GM19468 (cell line): ENCODE measurements around the gene RERE.
"Not testable (repeated sequence)": the region's sequence is repeated elsewhere in the genome, so short reads cannot be mapped to it uniquely, and the experiment has no call there.

Experiments
- ATAC-seq: cut with Tn5 transposase; IDR thresholded peaks from one replicate; pipeline ENCODE4 v1.9.1; 2021; ENCODE audit warnings: mild to moderate bottlenecking, moderate library complexity, moderate number of reproducible peaks; ENCODE audit not compliant: unreplicated experiment; ENCODE audit errors: extremely low read depth

RERE gene

GRCh38 chr1:8450312-8450711 is 367.1 kb downstream of the RERE start:
- no peak for ATAC-seq

- ATAC-seq: no peak
Measured at GRCh38 chr1:8448911-8449661, 368.4 kb downstream of the RERE start.

DNA sequence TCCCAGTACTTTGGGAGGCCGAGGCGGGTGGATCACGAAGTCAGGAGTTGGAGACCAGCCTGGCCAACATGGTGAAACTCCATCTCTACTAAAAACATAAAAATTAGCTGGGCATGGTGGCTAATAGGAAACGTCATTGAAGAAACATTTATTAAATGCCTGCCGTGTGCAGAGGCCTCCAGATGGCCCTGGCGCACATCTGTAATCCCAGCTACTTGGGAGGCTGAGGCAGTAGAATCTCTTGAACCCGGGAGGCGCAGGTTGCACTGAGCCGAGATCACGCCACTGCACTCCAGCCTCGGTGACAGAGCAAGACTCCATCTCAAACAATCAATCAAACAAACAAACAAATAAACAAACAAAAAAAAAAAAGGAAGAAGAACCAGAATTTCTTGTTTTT is 368.9 kb downstream of the RERE start:
- not testable (repeated sequence) for ATAC-seq

DNA sequence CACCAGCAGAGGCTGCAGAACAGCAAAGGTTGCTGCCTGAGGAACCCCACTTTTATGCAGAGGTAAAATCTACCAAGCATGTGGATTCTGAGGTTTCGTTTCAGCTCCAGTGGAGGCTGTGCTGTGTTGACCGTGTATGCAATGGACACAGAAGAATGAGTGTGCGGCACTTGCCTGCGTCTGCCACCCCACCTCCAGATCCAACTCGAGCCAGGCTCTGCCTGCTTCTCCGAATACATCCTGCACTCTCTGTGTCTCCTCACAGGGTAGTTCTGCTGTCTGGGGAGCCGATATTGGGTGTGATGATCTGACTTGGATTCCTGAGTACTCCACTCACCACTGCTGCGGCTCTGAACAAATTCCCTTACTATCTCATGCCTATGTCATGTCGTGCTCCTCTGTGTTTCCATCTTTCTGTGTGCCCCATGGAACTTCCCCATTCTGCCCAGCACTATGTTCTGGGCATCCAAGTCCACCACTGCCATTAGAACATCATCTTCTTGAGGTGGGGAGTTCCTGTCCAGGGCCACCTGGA is 369.8 kb downstream of the RERE start:
- ATAC-seq: no peak

- ATAC-seq: not testable (repeated sequence)
Measured at GRCh38 chr1:8446119-8446518, 371.3 kb downstream of the RERE start.

DNA sequence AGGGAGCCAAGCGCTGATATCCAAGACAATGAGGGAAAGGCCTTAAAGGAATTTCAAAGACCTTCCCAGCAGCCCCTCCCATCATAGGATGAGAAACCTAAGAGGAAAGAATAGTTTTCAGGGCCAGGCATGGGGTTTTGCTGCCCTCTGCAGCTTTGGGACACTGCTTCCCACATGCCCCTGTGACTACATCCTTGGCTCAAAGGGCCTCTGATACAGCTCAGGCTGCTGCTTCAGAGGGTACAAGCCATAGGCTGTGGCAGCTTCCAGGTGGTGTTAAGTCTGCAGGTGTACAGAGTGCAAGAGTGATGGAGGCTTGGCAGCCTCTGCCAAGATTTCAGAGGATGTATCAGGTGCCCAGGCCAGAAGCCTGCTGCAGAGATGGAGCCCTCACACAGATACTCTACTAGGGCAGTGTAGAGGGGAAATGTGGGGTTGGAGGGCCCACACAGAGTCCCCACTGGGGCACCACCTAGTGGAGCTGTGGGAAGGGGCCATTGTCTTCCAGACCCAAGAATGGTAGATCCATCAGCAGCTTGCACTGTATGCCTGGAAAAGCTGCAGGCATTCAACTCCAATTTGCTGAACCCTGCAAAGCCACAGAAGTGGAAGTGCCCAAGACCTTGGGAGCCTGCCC is 373.8 kb downstream of the RERE start:
- ATAC-seq: no peak

- no peak for ATAC-seq
Measured at GRCh38 chr1:8441426-8441825, 376.0 kb downstream of the RERE start.

- no peak for ATAC-seq
Measured at GRCh38 chr1:8439015-8439702, 378.3 kb downstream of the RERE start.

DNA sequence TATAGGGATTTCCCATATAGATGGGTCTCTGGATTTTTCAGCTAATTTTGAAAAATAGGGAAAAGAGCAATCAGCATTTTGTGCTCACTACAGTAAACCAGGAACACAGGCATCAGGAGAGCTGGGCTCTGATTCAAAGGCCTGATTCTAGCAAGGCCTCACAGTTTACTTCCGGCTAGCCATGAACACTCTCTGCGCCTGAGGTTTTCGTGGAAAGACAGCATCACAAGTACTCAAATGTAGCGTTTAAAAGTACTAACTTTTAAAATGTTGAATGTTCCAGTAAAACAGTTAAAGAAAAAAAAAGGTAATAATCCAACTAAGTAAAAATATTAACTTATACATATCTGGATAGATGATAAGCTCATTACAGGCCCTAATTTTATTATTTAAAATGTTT is 379.0 kb downstream of the RERE start:
- ATAC-seq: no peak

- ATAC-seq: no peak
Measured at GRCh38 chr1:8437347-8437746, 380.1 kb downstream of the RERE start.

DNA sequence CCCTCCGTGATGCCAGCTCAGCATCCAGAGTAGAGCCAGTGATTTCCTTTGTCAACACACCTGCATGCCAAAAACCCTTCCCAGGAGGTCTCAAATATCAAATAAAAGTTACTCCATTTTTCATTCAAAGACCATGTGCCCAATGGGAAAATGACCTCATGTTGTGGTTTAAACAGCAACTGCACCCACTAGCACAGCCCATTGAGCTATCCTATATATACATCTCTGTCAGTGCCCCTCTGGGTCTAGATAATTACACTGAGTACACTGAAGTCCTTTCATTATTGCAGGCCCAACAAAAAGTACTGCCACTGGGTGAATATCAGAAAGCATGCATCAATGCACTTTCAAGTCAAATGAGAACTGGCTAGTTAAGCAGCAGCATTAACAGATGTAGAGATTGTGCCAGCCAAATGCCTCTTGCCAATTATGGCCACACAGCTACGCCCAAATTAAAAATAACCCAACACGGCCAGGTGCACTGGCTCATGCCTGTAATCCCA is 381.8 kb downstream of the RERE start:
- ATAC-seq: no peak

- ATAC-seq: no peak
Measured at GRCh38 chr1:8434101-8434500, 383.3 kb downstream of the RERE start.

DNA sequence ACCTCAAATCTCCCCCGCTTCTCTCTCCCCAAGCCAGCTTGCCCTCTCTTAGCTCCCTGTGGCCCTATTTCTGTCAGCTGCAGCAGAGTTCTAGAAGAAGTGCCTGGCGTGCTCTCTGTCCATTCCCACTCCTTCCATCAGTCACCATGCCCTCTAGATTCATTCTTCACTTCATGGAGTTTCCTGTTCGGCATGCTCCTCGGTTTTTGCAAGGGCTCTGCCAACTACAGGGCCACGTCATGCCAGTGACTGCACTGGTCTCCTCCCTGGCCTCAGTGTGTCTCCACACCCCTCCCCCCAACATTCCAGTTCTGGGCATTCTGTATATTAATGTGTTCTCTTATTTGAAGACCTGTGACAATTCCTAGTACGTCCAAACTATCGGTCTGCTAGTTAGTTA is 385.7 kb downstream of the RERE start:
- no peak for ATAC-seq

DNA sequence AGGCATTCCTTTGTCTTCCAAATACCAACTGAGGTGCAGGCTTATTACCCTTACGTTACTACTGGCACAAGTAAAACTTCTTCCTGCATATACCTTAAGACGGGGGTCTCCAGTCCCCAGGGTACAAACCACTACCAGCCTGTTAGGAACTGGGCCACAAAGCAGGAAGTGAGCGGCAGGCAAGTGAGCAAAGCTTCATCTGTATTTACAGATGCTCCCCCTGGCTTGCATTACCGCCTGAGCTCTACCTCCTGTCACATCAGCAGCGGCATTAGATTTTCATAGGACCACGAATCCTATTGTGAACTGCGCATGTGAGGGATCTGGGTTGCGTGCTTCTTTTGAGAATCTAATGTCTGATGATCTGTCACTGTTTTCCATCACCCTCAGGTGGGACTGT is 386.4 kb downstream of the RERE start:
- no peak for ATAC-seq

DNA sequence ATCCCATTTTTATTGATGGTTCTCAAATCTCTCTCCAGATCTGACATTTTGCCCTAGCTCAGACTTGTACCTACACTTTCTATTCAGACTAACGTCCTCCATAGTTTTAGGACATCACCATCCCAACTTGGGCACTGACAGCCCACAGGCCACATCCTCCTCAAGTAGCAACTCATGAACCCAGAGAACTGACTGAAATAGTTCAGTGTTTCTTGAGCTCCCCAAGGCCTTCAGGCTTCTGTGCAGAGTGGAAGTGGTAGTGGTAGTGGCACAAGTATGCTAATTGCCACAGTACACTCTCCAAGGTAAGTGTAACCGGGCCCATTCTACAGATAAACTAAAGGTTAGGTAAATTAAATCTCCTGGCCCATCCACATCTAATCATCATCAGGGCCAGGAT is 387.0 kb downstream of the RERE start:
- no peak for ATAC-seq

GRCh38 chr1:8429549-8430110 is 387.8 kb downstream of the RERE start:
- no peak for ATAC-seq

DNA sequence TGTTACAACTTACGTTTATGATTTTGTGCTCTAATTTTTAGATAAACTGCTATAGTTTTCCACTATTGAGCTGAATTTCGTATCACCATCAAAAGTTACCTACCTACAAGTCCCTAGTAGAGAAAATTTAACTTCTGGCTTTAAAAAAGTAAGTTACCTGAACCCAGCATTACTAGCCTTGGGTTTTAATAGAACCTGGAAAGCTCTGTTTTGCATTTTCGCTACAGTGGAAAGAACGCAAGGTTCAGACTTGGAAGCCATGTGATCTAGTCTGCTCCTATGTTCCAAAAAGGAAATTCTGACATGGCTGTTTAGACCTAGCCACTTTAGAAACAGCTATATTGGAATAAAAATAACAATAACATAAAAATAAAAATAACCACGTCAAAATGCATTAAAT is 389.0 kb downstream of the RERE start:
- no peak for ATAC-seq

DNA sequence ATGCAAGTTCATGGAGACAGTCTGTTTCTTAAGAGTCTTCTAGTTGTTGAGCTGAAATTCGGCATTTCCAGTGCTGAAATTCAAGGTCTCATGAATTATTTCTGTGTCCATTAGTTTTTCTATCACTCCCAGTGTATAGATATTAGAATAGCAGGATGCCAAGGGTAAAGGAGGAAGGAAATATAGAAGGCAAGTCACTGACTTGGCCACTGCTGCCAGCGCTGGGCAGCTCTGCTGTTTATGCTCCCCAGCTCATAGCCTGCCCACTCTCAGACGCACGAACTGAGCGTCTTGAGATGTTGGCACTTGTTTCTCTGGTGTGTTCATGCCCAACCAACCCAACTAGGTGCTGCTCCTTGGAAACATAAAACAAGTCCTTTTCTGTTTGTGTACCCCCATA is 389.5 kb downstream of the RERE start:
- no peak for ATAC-seq

DNA sequence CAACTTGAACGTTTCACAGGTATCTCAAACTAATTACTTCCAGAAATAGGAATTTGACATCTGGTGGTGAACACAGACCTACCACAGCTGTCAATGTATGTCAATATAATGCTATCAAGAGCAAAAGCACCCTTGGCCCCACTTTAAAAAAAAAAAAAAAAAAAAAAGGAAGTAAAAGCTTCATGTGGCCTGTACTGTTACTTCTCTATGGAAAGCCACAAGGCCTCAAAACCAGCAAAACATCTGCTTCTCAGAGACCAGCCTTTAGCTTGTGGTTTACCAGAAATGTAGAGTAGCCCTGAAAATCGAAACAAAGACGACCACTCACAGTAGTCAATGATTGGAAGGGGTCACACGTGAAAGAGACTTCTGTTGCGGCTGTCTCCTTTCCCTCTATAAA is 389.9 kb downstream of the RERE start:
- no peak for ATAC-seq

GRCh38 chr1:8426996-8427395 is 390.4 kb downstream of the RERE start:
- no peak for ATAC-seq

GRCh38 chr1:8425781-8426161 is 391.7 kb downstream of the RERE start:
- ATAC-seq: no peak
